GM19043 (cell line): ENCODE measurements around the gene ZFP14.

Source experiments
- ATAC-seq: cut with Tn5 transposase; IDR thresholded peaks from one replicate; pipeline ENCODE4 v1.9.1; 2021; ENCODE audit warnings: low read depth; ENCODE audit not compliant: unreplicated experiment

The ZFP14 gene

GRCh38 chr19:36378625-36379509 lies at the start of gene ZFP14:
TSS of gene ZFP14 (minus strand) at chr19:36379201. CDS start at chr19:36367892, 11,309 bp downstream.
- ATAC-seq: peak; percentile 94

- no peak for ATAC-seq
Observed at GRCh38 chr19:36423925-36424324, 44.9 kb upstream of the ZFP14 start.

- ATAC-seq: no peak
Observed at GRCh38 chr19:36421749-36422481, 42.9 kb upstream of the ZFP14 start.

DNA sequence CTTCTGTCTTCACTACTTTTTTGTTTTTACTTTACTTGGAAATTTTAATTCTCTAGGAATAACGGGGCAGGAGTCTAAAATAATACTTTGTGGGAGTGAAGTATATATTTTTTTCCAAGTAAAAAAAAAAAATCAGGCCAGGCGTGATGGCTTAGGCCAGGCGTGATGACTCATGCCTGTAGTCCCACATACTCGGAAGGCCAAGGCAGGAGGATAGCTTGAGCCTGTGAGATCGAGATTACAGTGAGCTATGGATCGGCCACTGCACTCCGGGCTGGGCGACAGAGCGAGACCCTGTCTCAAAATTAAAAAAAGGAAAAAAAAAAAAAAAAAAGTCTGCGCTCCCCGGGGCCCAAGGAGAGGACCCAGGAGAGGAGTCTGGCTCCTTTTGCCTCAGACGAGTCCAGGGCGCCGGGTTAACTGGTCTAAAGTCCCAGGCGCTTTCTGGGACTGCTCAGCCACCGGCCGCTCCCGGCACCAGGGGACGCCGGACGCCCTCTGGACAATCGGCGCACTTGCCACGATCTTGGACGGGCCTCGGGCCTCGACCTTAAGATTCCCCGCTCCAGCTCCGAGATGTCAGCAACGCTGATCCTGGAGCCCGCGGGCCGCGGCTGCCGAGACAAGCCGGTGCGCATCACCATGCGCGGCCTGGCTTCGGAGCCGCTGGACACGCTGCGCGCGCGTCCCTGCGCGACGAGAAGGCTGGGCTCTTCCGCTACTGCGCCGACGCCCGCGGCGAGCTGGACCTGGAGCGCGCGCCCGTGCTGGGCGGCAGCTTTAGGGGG lies 42.2 kb upstream of the ZFP14 start:
- ATAC-seq: no peak

DNA sequence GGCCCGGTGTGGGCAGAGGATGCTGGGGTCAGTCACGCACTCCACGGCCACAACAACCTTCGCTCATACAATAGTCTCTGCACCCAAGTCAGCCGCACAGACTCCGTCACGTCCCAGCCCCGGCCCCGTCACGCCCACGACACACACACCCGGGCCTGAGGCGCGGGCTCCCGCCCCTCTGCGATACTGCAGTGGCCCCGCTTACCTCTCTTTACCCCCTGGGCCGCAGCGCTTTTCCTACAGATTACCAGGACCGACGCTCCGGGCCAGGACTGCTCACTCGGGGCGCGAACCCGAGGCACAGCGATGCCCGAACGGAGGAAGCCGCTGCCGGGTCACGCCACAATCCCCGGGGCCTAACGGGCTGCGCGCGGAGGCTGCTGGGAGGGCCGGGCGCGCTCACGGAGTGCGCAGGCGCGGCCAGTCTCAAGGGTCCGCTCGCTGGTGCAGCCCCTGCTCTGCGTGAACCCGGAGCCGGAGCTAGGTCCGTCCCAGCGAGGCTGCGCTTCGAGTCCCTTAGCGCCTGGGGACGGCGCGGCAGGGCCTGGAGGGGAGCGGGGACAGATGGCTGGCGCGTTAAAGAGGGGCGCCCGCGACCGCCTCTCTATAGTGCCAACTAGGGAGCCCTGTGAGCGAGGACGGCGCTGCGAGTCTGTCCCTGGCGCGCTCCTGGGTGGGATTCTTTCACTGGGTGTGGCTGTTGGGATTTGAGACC lies 39.4 kb upstream of the ZFP14 start, which contains the start of gene ZFP82:
Gene ZFP82, minus strand, starts transcription at position 358 of the 715 bp plus-strand sequence. CDS start 8,855 bp downstream, outside the sequence.
- peak; percentile 70 for ATAC-seq

DNA sequence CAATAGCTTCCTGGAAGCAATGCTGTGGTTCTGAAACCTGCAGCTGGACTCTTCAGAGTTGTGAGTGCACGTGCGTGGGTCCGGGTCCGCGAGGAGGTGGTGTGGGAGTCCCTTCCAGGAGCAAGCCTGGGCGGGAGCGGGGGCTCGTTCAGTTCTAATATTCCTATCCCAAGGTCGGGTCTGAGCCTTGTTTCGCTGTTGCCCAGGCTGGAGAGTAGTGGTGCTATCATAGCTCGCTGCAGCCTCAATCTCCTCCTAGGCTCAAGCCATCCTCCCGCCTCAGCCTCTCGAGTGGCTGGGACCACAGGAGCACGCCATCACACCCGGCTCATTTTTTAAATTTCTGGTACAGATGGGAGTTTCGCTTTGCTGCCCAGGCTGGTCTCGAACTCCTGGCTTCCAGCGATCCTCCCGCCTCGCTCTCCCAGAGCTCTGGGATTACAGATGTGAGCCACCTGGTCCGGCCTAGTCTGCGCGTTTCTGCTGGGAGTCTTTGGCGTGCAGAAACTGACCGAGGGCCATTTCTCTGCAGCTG lies 38.8 kb upstream of the ZFP14 start:
- ATAC-seq: no peak

GRCh38 chr19:36409841-36410240 lies 30.8 kb upstream of the ZFP14 start:
- ATAC-seq: no peak

DNA sequence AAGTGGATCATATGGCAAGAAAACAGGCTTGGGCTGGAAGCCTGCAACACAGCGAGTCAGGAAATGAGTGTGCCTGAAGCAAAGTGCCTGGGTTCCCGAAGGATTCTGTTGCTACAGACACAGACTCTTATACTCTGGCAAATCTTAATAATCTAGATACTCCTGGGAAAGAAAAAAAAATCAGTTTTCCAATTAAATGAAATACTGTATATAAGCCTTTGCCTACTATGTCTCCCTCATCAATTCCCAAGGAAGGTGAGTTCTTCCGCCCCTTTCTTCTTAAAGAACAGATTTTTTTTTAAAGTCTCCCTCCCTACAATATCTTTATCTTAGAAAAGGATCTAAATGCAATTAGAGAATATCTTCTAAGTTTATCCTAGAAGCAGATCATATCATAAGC lies 29.1 kb upstream of the ZFP14 start:
- no peak for ATAC-seq

GRCh38 chr19:36404498-36404897 lies 25.5 kb upstream of the ZFP14 start:
- no peak for ATAC-seq

GRCh38 chr19:36401475-36401874 lies 22.5 kb upstream of the ZFP14 start:
- no peak for ATAC-seq

DNA sequence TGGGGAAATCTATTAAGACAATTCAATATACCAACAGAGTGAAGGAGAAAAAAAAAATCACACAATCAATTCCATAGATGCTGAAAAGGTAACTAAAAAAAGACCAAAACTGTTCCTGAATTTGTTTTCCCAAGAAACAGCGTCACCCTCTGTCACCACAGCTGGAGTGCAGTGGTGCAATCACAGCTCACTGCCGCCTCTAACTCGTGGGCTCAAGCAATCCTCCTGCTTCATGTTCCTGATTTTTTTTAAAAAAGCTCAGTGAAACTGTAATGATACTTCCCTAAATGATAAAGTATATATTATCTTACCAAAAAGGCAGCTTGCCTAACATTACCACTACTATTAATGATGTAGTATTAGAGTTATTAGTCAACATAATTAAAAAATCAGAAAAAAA lies 19.6 kb upstream of the ZFP14 start:
- no peak for ATAC-seq

- ATAC-seq: no peak
Observed at GRCh38 chr19:36392916-36393673, 14.1 kb upstream of the ZFP14 start.

- ATAC-seq: no peak
Observed at GRCh38 chr19:36379510-36379819, 464 bp upstream of the ZFP14 start.

DNA sequence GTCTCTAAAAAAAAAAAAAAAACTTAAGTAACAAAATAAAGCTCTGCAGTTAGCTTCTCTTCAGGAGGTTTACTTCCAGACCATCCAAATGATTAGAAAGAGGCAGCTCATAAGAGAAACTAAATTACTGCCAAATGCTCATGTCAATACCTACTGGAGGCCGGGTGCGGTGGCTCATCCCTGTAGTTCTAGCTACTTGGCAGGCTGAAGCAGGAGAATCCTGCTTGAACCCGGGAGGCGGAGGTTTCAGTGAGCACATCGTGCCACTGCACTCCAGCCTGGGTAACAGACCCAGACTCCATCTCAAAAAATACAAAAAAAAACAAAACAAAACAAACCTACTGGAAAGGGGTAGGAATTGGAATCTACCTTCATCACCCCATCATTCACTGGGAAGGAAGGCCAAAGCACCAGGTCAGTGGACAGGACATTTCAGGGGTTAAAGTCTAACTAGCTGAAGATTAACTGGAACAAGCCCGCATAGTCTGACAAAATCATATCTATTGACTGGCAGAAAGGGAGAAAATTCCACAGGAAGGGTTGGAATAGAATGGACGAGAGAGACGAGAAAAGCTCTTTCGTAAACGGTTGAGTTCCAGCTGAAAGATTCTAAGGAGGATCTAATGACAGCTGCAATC lies 1.3 kb downstream of the ZFP14 start:
- no peak for ATAC-seq

- ATAC-seq: no peak
Observed at GRCh38 chr19:36373638-36374156, 5.3 kb downstream of the ZFP14 start.

- ATAC-seq: no peak
Observed at GRCh38 chr19:36371886-36372285, 7.1 kb downstream of the ZFP14 start.

- ATAC-seq: no peak
Observed at GRCh38 chr19:36363845-36364244, 15.2 kb downstream of the ZFP14 start.

- no peak for ATAC-seq
Observed at GRCh38 chr19:36340786-36341372, 38.1 kb downstream of the ZFP14 start.
